Measurements from ENCODE around the gene SNF8. TPM values are rescaled to one million over a fixed set of nuclear protein-coding genes. Genes with fewer than 3 reads are reported as not detected.
A peak's percentile ranks its signal among the peaks of the same experiment; 100 is the strongest.

SNF8 gene
- total and polyA plus RNA-seq, 12 donors: 90.0 to 196 (median 106) TPM

DNA sequence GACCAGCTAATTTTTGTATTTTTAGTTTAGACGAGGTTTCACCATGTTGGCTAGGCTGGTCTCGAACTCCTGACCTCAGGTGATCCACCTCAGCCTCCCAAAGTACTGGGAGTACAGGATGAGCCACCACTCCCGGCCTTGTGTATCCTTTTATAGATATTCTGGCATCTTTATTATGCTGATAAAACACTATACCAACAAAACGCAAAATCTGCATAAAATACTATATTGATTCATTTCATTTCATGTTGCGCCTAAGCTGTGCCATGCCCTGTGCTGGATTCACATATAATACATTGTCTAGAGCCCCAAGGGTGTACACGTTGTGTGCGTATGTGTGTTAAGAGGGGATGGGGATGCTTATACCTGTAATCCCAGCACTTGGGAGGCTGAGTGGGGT lies 40.2 kb downstream of the SNF8 start:
- no peak for TF ChIP-seq CTCF (IDR thresholded peaks at IDR 0.05)
- Histone ChIP-seq H3K27ac (no peak overlapping the region), H3K9me3 (no peaks in the 10 kb centered on the region), H3K4me3 (no peak overlapping the region), H3K4me1 (peaks cover 0 to 13% (median 9%) of the 10 kb centered on the region in 9 donors), H3K36me3 (no peaks in the 10 kb centered on the region), H3K27me3 (no peaks in the 10 kb centered on the region)
- DNase-seq (no peak), ATAC-seq (no peak)
- 88 to 90% methylated on average over 7 of the region's 7 CpGs for WGBS, 2 donors
- intact Hi-C loops (cut with DNase I): no loop called here

DNA sequence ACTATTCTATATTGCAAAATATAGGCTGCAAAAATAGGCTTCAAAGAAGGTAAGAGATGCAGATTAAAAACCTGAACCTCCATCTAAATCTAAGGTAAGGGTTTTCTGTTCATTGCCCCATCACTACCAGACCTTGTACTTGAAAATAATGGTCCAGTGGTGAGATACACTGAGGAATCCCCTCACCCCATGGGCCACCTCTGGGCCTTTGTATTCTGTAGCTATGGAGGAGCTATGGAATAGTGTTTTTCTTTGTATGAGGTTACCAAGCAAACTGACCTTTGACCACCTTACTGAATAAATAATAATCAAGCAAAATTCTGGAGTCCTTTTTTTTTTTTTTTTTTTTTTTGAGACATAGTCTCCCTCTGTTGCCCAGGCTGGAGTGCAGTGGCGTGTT lies 41.2 kb downstream of the SNF8 start:
- DNase-seq: no peak
- WGBS, 2 donors: 94 to 100% methylated on average over 1 of the region's 1 CpG
- ATAC-seq: no peak
- H3K36me3 ChIP-seq: peaks cover 0 to 2% (median under 1%) of the 10 kb centered on the region in 9 donors
- intact Hi-C loops (cut with DNase I): no loop called here
- H3K4me3 ChIP-seq: no peak overlapping the region
- TF ChIP-seq CTCF (IDR thresholded peaks at IDR 0.05): no peak
- H3K4me1 ChIP-seq: peaks cover 0 to 9% (median 6%) of the 10 kb centered on the region in 9 donors
- H3K9me3 ChIP-seq: no peaks in the 10 kb centered on the region
- H3K27ac ChIP-seq: no peak overlapping the region
- H3K27me3 ChIP-seq: no peaks in the 10 kb centered on the region

DNA sequence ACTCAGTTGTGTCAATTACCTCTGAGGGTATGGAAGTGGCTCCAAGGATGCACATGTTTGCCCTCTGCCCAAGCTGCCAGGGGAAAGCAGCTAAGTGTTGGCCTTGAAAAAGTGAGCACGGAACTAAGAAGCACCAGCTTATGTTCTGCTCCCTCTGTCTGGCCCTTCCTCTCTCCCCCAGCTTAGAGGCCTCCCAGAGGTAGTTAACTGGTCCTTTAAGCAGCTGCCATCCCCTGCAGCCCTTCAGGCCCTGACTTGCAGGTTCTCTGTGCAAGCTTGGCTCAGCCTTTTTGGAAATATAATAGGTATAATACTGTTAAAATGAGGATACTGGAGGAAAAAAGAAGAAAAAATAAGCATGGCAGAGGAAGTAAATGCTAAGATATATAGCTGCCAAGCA lies 43.4 kb downstream of the SNF8 start:
- 62 to 74% methylated on average over 1 of the region's 1 CpG for WGBS, 2 donors
- Histone ChIP-seq H3K4me1 (no peaks in the 10 kb centered on the region), H3K4me3 (no peak overlapping the region), H3K36me3 (peaks cover 0 to 24% (median 11%) of the 10 kb centered on the region in 9 donors), H3K9me3 (no peaks in the 10 kb centered on the region), H3K27me3 (no peaks in the 10 kb centered on the region), H3K27ac (no peak overlapping the region)
- intact Hi-C loops (cut with DNase I): no loop called here
- ATAC-seq (no peak), DNase-seq (no peak)
- no peak for TF ChIP-seq CTCF (IDR thresholded peaks at IDR 0.05)

- no peaks in the 10 kb centered on the region for H3K27me3 ChIP-seq
- DNase-seq (no peak), ATAC-seq (no peak)
- no peak overlapping the region for H3K4me3 ChIP-seq
- no peak for TF ChIP-seq CTCF (IDR thresholded peaks at IDR 0.05)
- intact Hi-C loops (cut with DNase I): loop anchor here in 2 of 10 donors (5.0 to 10.0 kb wide), 2 partner anchors 47 to 140 kb away; partner anchors contain the start of gene SNF8 (in 1 of the 2)
- peaks cover 0 to 29% (median 24%) of the 10 kb centered on the region in 9 donors for H3K4me1 ChIP-seq
- peaks cover 0 to 45% (median 26%) of the 10 kb centered on the region in 9 donors for H3K36me3 ChIP-seq
- 77 to 86% methylated on average over 3 of the region's 3 CpGs for WGBS, 2 donors
- H3K27ac ChIP-seq: peak overlapping the region in 1 of 10 donors; percentile 86
- no peaks in the 10 kb centered on the region for H3K9me3 ChIP-seq
Measured at GRCh38 chr17:48894886-48895285, 49.8 kb downstream of the SNF8 start.
